GM12878 (cell line): ENCODE results near the gene TCF12. TPM values are rescaled to one million over a fixed set of nuclear protein-coding genes. Genes with fewer than 3 reads are reported as not detected.

Experiments used
- ATAC-seq: fragments of 200-7000 bp; cut with Tn5 transposase; 3 replicates; pipeline ENCODE4 v1.9.1; 2020; ENCODE audit warnings: mild to moderate bottlenecking, moderate library complexity
- BruUV-seq: library from RNA; stranded (reverse); fragments of 400-500 nt; replicated peaks from 2 replicates; lab custom pipeline; 2021; lab: Mats Ljungman, UMichigan
- CTCF ChIA-PET: fragments of 300-600 bp; sonication (Branson Sonifier 250); formaldehyde crosslinking; extraction: SDS; loops from one replicate; lab custom pipeline; 2021; ENCODE audit warnings: inconsistent platforms; lab: Yijun Ruan, JAX
- POLR2A ChIA-PET: fragments of 350-600 bp; formaldehyde crosslinking; extraction: SDS; loops from one replicate; lab custom pipeline; 2021; ENCODE audit warnings: inconsistent platforms; lab: Charles Lee
- RAD21 ChIA-PET: fragments of 300-600 bp; sonication (Branson Sonifier 250); formaldehyde crosslinking; loops from one replicate; lab custom pipeline; 2023; ENCODE audit warnings: antibody characterized with exemption; ENCODE audit not compliant: unreplicated experiment; lab: Charles Lee
- SMC1A ChIA-PET: fragments of 300-600 bp; sonication (Branson Sonifier 250); formaldehyde crosslinking; loops from one replicate; lab custom pipeline; 2023; ENCODE audit not compliant: unreplicated experiment, uncharacterized antibody; lab: Charles Lee
- DNase-seq: peaks from one replicate; pipeline ENCODE4 v3.0.0-alpha.2; 2011; ENCODE audit warnings: low read depth, low spot score
- FAIRE-seq: peaks from 3 replicates; lab custom pipeline; 2011; peaks lifted over from hg19 to GRCh38; lab: Jason Lieb, UNC
- H2AFZ ChIP-seq: 2 replicates; pipeline ENCODE4 v1.6.0; 2011; ENCODE audit warnings: low read depth, low read length, control low read depth; ENCODE audit not compliant: control insufficient read depth
- H3K27ac ChIP-seq: 2 replicates; pipeline ENCODE4 v1.5.1; 2011; ENCODE audit warnings: control low read depth; ENCODE audit not compliant: control insufficient read depth, insufficient read depth
- H3K27me3 ChIP-seq, 2 experiments: replicated peaks in 1 of 2; 2 replicates each; pipeline versions ENCODE4 v1.6.0 to v1.6.1; 2011; ENCODE audit warnings: low read length in 1 of 2; ENCODE audit not compliant: control insufficient read depth in 2 of 2, insufficient read depth in 2 of 2
- H3K36me3 ChIP-seq, 2 experiments: 2 replicates each; pipeline ENCODE4 v1.5.1; 2011; ENCODE audit warnings: low read length in 1 of 2; ENCODE audit not compliant: control insufficient read depth in 2 of 2, insufficient read depth in 2 of 2
- H3K4me1 ChIP-seq: 2 replicates; pipeline ENCODE4 v1.6.1; 2011; ENCODE audit warnings: mild to moderate bottlenecking, low read length, moderate library complexity, mixed read lengths; ENCODE audit not compliant: control insufficient read depth, insufficient read depth
- H3K4me2 ChIP-seq: 2 replicates; pipeline ENCODE4 v1.6.0; 2011; ENCODE audit warnings: control low read depth; ENCODE audit not compliant: control insufficient read depth, insufficient read depth
- H3K4me3 ChIP-seq: fragments of 200-600 bp; sonication (generic); 2 replicates; pipeline ENCODE4 v1.5.1; 2016
- H3K79me2 ChIP-seq: 2 replicates; pipeline ENCODE4 v1.6.0; 2011; ENCODE audit warnings: low read length; ENCODE audit not compliant: control insufficient read depth, insufficient read depth
- H3K9ac ChIP-seq: 2 replicates; pipeline ENCODE4 v1.8.0; 2011; ENCODE audit warnings: low read length, control low read depth, mixed read lengths; ENCODE audit not compliant: control insufficient read depth, insufficient read depth
- H3K9me3 ChIP-seq: replicated peaks from 3 replicates; pipeline ENCODE4 v1.5.1; 2011; ENCODE audit warnings: mild to moderate bottlenecking, low read length; ENCODE audit not compliant: control insufficient read depth, insufficient read depth
- H4K20me1 ChIP-seq: 2 replicates; pipeline ENCODE4 v1.6.0; 2011; ENCODE audit not compliant: control insufficient read depth, insufficient read depth
- BRCA1 ChIP-seq: IDR thresholded peaks from 2 replicates; pipeline ENCODE4 v1.6.1; 2011; ENCODE audit warnings: low read depth, low read length, improper control_type of control experiment
- ETV6 ChIP-seq, 2 experiments: fragments of 450-650 bp in 1 of 2; IDR thresholded peaks in 1 of 2; conservative IDR thresholded peaks in 1 of 2; 2 replicates each; pipeline ENCODE4 v1.6.1; 2014; ENCODE audit warnings: antibody characterized with exemption in 1 of 2, borderline replicate concordance in 1 of 2, low read depth in 1 of 2, mild to moderate bottlenecking in 1 of 2, moderate library complexity in 1 of 2
- HDAC6 ChIP-seq: fragments of 200-600 bp; sonication (generic); IDR thresholded peaks from one replicate; pipeline ENCODE4 v1.8.0; 2017; ENCODE audit warnings: antibody characterized with exemption; ENCODE audit not compliant: unreplicated experiment
- IKZF2 ChIP-seq, 2 experiments: fragments of 450-650 bp; IDR thresholded peaks; 2 replicates each; pipeline ENCODE4 v1.6.1; 2017; ENCODE audit warnings: mild to moderate bottlenecking in 2 of 2, moderate library complexity in 2 of 2
- NR2C1 ChIP-seq: fragments of 450-650 bp; IDR thresholded peaks from 2 replicates; pipeline ENCODE4 v1.6.1; 2017; ENCODE audit warnings: antibody characterized with exemption, mild to moderate bottlenecking, moderate library complexity
- PKNOX1 ChIP-seq: fragments of 450-650 bp; IDR thresholded peaks from 2 replicates; pipeline ENCODE4 v1.6.1; 2016; ENCODE audit warnings: mild to moderate bottlenecking
- REST ChIP-seq: IDR thresholded peaks from 2 replicates; pipeline ENCODE4 v1.6.1; 2012; ENCODE audit warnings: mild to moderate bottlenecking, low read depth, low read length
- RUNX3 ChIP-seq: IDR thresholded peaks from 2 replicates; pipeline ENCODE4 v1.6.1; 2012; ENCODE audit warnings: low read length, inconsistent platforms
- SP1 ChIP-seq: IDR thresholded peaks from one replicate; pipeline ENCODE4 v1.6.1; 2011; ENCODE audit warnings: low read depth, low read length
- SPI1 ChIP-seq: IDR thresholded peaks from 2 replicates; pipeline ENCODE4 v1.6.1; 2011; ENCODE audit warnings: low read depth, mild to moderate bottlenecking, low read length, moderate library complexity, borderline replicate concordance; ENCODE audit not compliant: insufficient read depth
- TCF7 ChIP-seq: IDR thresholded peaks from 2 replicates; pipeline ENCODE4 v1.6.1; 2014; ENCODE audit warnings: antibody characterized with exemption, borderline replicate concordance
- YY1 ChIP-seq: IDR thresholded peaks from 2 replicates; pipeline ENCODE4 v1.6.1; 2011; ENCODE audit warnings: low read depth, mild to moderate bottlenecking, low read length
- ZNF207 ChIP-seq: fragments of 450-650 bp; IDR thresholded peaks from 2 replicates; pipeline ENCODE4 v1.6.1; 2014; ENCODE audit warnings: antibody characterized with exemption, mild to moderate bottlenecking, borderline replicate concordance
- ZNF217 ChIP-seq: fragments of 450-650 bp; IDR thresholded peaks from 2 replicates; pipeline ENCODE4 v1.6.1; 2017; ENCODE audit warnings: antibody characterized with exemption, mild to moderate bottlenecking
- ZNF274 ChIP-seq: IDR thresholded peaks from one replicate; pipeline ENCODE4 v1.8.0; 2011; ENCODE audit not compliant: insufficient read length, insufficient read depth
- ZNF592 ChIP-seq: fragments of 450-650 bp; IDR thresholded peaks from 2 replicates; pipeline ENCODE4 v1.6.1; 2017; ENCODE audit warnings: mild to moderate bottlenecking, moderate library complexity
- WGBS: methylation state at CpG from one replicate; pipeline ENCODE4 v1.1.6; 2016; ENCODE audit warnings: low lambda C conversion rate; ENCODE audit not compliant: insufficient replicate concordance, insufficient coverage; ENCODE audit errors: missing lambda C conversion rate; 5-methylcytosine and 5-hydroxymethylcytosine counted together
- in situ Hi-C: fragments of 300-500 bp; cut with MboI; formaldehyde crosslinking; loops from 9 replicates; pipeline ENCODE4 v1.14.3; 2018; ENCODE audit warnings: mixed read lengths
- intact Hi-C: fragments of 100-400 bp; cut with micrococcal nuclease; formaldehyde crosslinking; loops from one replicate; pipeline ENCODE4 v1.14.2; 2022; ENCODE audit not compliant: unreplicated experiment
- polyA plus RNA-seq, 11 experiments: library from polyadenylated mRNA; depleted of rRNA in 4 of 11; unstranded in 6 of 11; stranded (reverse) in 5 of 11; fragments of >200 nt; fragmentation: Nextera tagmentation in 4 of 11; fragmentation: Illumina TruSeq in 1 of 11; extraction: Ambion mirVana in 4 of 11; extraction: Trizol in 1 of 11; gene quantifications; 1 replicate in 1 of 11; 2 replicates in 10 of 11; pipeline versions ENCODE4 v1.2.1 to v1.2.3, GENCODE V29; 2011 to 2016; ENCODE audit warnings: inconsistent platforms in 2 of 11, missing spikeins in 2 of 11, low read depth in 1 of 11
- total RNA-seq, 4 experiments: library from RNA; depleted of rRNA in 3 of 4; stranded (reverse); fragments of >200 nt in 3 of 4; fragmentation: Illumina TruSeq in 1 of 4; extraction: Trizol in 1 of 4; gene quantifications; 2 replicates each; pipeline versions ENCODE4 v1.2.1 to v1.2.3, GENCODE V29; 2013 to 2021

TCF12 gene
- total and polyA plus RNA-seq, 10 of the 15 experiments (the other 5 are each of a cell fraction or from before 2014, with no cell fraction given) = 8.2 to 70.9 (median 49.5) TPM

GRCh38 chr15:57259568-57260040, 341.2 kb downstream of the TCF12 start:
- Histone ChIP-seq H3K79me2 (no peaks in the 10 kb centered on the region), H3K9ac (no peak overlapping the region), H4K20me1 (no peaks in the 10 kb centered on the region), H3K36me3 (peaks cover 0 to 6% of the 10 kb centered on the region in 2 experiments; a peak in 3 of 4 replicates), H2AFZ (no peak overlapping the region), H3K27ac (no peak overlapping the region), H3K9me3 (no peaks in the 10 kb centered on the region), H3K27me3 (no peaks in the 10 kb centered on the region), H3K4me3 (no peak overlapping the region), H3K4me2 (no peak overlapping the region), H3K4me1 (no peaks in the 10 kb centered on the region)
- CTCF ChIA-PET = interaction anchor here (0.5 to 1.6 kb wide), 10 partner anchors 11 to 222 kb away, joined by 3 to 10 read pairs (median 3); no protein-coding TSS in a partner anchor
- FAIRE-seq = no peak
- RAD21 ChIA-PET = interaction anchor here (0.6 to 2.0 kb wide), 11 partner anchors 22 to 113 kb away, joined by 3 to 18 read pairs (median 4); no protein-coding TSS in a partner anchor
- WGBS = 42% methylated on average over 6 of the region's 6 CpGs
- POLR2A ChIA-PET = interaction anchor here (0.9 to 1.6 kb wide), 3 partner anchors 15 to 25 kb away, joined by 3 to 7 read pairs (median 3); no protein-coding TSS in a partner anchor
- SMC1A ChIA-PET = interaction anchor here (0.9 to 2.9 kb wide), 15 partner anchors 9 to 114 kb away, joined by 3 to 17 read pairs (median 5); no protein-coding TSS in a partner anchor
- in situ Hi-C loops (no loop called here), intact Hi-C loops (loop anchor here (2.0 kb wide), 1 partner anchor 41 kb away; no protein-coding TSS in a partner anchor)
- BruUV-seq = no TSS peak
- ATAC-seq = peak; percentile 94
- peak; percentile 13 for DNase-seq
- TF ChIP-seq ETV6 (conservative IDR thresholded peaks at IDR 0.05 in 1 of 2, IDR thresholded peaks at IDR 0.05 in 1 of 2; ENCODE audit: borderline replicate concordance in 1 of 2, low read depth in 1 of 2) (no peak), HDAC6 (no peak), TCF7 (no peak), REST (no peak), RUNX3 (no peak), ZNF207 (no peak), BRCA1 (no peak), SP1 (no peak), ZNF217 (no peak), ZNF592 (0 out of 2 replicates have a peak, but pooled peaks have one; percentile 38), NR2C1 (no peak), IKZF2 (IDR thresholded peaks at IDR 0.05) (peak in 1 of 2 experiments; percentile 10; a peak in 2 of 4 replicates), PKNOX1 (no peak), SPI1 (no peak), ZNF274 (no peak), YY1 (no peak)
